Measurements from ENCODE around the gene INPP5F.

The INPP5F gene

DNA sequence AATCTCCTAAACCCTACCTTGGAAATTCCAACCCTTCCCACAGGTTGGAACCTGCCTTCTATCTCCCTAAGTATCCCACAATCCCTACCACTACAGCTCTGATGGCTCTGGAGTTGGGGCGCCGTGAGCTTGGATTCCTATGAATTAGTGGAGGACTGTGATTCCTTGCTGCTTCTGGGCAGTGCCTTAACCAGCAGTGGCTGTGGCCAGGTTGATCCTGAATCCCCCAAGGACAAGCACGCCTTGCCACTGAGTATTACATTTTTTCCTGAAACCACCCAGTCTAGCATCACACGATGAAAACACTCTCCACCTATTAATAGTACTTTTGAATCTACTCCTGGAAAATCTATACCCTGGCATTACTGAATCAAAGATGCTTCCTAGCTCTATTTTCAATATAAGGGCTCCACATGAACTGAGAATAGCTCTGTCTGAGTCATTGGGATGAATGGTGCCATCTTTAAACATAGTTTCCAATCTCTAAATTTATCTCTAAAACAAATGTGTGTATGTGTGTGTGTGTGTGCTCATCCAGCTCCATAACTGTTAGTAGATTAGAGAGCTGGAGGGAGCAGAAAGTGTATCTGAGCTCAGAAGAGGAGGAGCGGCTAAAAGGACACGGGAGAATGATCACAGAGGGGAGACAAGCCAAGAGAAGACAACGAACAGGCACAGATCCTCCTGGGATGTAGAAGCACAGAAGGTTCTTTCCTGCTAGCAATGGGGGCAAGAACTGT is 11.9 kb upstream of the INPP5F start:
- peaks cover 8% of the 10 kb centered on the region; the same call in 1 of the 2 replicates for H3K9me3 ChIP-seq (ENCODE audit: insufficient read depth, low read length)
- no peaks in the 10 kb centered on the region for H3K36me3 ChIP-seq (ENCODE audit: insufficient read depth, insufficient read length, low read length)
- H3K9ac ChIP-seq (ENCODE audit: insufficient read length, low read depth): no peak overlapping the region
- DNase-seq (ENCODE audit: low read depth, low spot score): no peak
- no peak for TF ChIP-seq SUZ12 (IDR thresholded peaks at IDR 0.05; ENCODE audit: extremely low read depth, insufficient read depth, insufficient read length)
- no peak overlapping the region for H3K4me3 ChIP-seq (ENCODE audit: insufficient read length, low read depth)
- no peaks in the 10 kb centered on the region for H3K4me1 ChIP-seq (ENCODE audit: insufficient read depth, insufficient read length)
- no peaks in the 10 kb centered on the region for H3K27me3 ChIP-seq (ENCODE audit: insufficient read depth, insufficient read length)

DNA sequence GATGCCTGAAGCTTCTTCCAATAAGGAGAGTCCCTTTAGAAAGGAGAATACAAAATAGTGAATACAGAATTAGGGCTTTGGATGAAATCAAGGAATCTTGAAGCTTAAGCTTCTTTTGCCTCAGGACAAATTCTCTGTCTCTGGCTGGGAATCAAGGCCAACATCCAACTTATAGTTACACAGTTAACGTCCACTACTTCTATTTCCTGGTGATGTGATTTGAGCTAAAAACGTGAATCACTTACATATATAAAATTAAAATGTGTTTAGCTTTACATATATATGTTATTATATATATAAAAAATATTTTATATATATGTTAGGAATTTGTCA is 11.4 kb upstream of the INPP5F start:
- Histone ChIP-seq H3K9me3 (ENCODE audit: insufficient read depth, low read length) (peaks cover 8% of the 10 kb centered on the region; the same call in 1 of the 2 replicates), H3K4me1 (ENCODE audit: insufficient read depth, insufficient read length) (no peaks in the 10 kb centered on the region), H3K9ac (ENCODE audit: insufficient read length, low read depth) (no peak overlapping the region), H3K4me3 (ENCODE audit: insufficient read length, low read depth) (no peak overlapping the region), H3K27me3 (ENCODE audit: insufficient read depth, insufficient read length) (no peaks in the 10 kb centered on the region), H3K36me3 (ENCODE audit: insufficient read depth, insufficient read length, low read length) (no peaks in the 10 kb centered on the region)
- no peak for DNase-seq (ENCODE audit: low read depth, low spot score)
- TF ChIP-seq ZNF274 (IDR thresholded peaks at IDR 0.05; ENCODE audit: low read depth, low read length) (no peak), SUZ12 (IDR thresholded peaks at IDR 0.05; ENCODE audit: extremely low read depth, insufficient read depth, insufficient read length) (no peak), YY1 (IDR thresholded peaks at IDR 0.05; ENCODE audit: insufficient read depth, insufficient read length) (no peak)

DNA sequence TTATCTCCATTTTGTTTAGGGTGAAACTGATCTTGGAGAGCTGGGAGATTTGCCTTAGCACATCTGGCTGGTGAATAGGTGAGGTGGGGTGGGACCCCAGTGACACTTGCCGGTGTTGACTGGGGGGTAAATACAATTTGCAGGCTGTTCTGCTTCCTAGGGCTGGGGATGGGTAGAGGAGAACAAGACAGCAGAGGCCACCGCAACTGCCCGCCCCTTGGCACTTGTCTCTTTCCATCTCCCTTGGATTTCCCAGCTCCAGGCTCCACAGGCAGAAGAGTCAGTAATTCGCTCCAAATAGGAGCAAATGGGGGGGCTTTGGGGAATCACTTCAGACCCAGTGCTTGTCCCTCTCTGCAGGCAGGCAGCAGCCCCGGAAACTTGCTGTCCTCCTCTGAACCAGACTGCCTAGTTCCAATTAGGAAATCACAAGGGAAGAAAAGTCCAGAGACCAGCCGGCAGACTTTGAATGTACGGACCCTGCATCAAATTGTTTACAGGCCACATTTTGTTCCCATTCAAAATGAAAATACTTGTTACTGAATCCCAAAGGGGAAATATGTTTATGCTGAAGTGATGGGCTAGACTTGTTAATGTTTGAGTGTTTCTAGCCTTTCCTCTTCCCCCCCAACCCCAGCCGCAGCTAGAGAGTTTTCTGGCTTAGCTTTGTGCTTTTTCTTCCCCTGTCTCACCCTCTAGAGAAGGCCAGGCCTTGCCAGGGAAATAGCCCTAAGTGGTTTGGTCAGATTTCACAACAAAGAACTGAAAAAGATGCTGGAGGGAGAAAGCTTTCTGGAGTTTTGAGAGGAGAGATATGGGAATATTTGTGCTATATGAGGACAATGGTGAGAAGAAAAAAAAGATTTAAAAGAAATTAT is 10.0 kb upstream of the INPP5F start:
- Histone ChIP-seq H3K9me3 (ENCODE audit: insufficient read depth, low read length) (peaks cover 13% of the 10 kb centered on the region), H3K27me3 (ENCODE audit: insufficient read depth, insufficient read length) (no peaks in the 10 kb centered on the region), H3K4me3 (ENCODE audit: insufficient read length, low read depth) (no peak overlapping the region), H3K36me3 (ENCODE audit: insufficient read depth, insufficient read length, low read length) (no peaks in the 10 kb centered on the region), H3K4me1 (ENCODE audit: insufficient read depth, insufficient read length) (no peaks in the 10 kb centered on the region), H3K9ac (ENCODE audit: insufficient read length, low read depth) (no peak overlapping the region)
- no peak for TF ChIP-seq YY1 (IDR thresholded peaks at IDR 0.05; ENCODE audit: insufficient read depth, insufficient read length)
- no peak for DNase-seq (ENCODE audit: low read depth, low spot score)

DNA sequence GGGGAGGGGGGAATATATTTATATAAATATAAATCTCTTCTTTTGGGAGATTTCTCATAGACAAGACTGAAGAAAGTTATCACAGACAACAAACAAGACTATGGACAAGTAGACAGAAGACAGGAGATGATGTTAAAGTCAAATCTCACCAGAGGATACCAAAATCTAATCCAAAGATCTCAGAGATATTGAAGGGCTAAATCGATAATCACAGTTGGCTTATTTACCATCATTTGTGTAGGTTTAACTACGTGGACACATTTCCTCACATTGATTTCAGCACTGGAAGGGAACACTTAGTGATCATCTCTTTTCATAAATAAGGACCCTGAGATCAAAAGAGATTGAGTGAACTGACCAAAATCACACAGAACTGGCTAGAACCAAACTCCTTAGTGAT is 2.7 kb upstream of the INPP5F start:
- Histone ChIP-seq H3K4me1 (ENCODE audit: insufficient read depth, insufficient read length) (peaks cover 3% of the 10 kb centered on the region), H3K9me3 (ENCODE audit: insufficient read depth, low read length) (peaks cover 11% of the 10 kb centered on the region), H3K9ac (ENCODE audit: insufficient read length, low read depth) (no peak overlapping the region), H3K27me3 (ENCODE audit: insufficient read depth, insufficient read length) (no peaks in the 10 kb centered on the region), H3K4me3 (ENCODE audit: insufficient read length, low read depth) (no peak overlapping the region), H3K36me3 (ENCODE audit: insufficient read depth, insufficient read length, low read length) (no peaks in the 10 kb centered on the region)
- no peak for TF ChIP-seq SUZ12 (IDR thresholded peaks at IDR 0.05; ENCODE audit: extremely low read depth, insufficient read depth, insufficient read length)
- no peak for TF ChIP-seq YY1 (IDR thresholded peaks at IDR 0.05; ENCODE audit: insufficient read depth, insufficient read length)
- no peak for TF ChIP-seq ZNF274 (IDR thresholded peaks at IDR 0.05; ENCODE audit: low read depth, low read length)
- no peak for DNase-seq (ENCODE audit: low read depth, low spot score)

DNA sequence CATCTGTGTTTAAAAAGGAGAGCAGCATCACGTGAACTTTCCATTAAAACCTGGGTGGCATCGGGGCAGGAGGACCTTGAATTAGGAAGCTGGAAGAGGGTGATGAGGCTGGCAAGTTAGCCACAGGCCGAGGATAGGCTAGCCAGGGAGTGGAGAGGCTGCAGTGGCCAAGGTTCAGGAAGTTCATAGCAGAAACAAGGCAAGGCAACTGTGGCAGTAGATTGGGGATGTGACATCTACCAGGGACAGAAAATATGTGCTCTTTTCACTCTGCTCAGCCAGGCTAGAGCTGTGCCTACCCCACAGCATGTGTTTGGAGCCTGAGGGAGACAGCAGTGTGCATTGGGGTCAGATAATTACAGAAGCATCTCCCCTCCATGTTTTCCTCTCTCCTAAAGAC is 2.2 kb upstream of the INPP5F start:
- H3K4me1 ChIP-seq (ENCODE audit: insufficient read depth, insufficient read length): peaks cover 3% of the 10 kb centered on the region
- H3K9ac ChIP-seq (ENCODE audit: insufficient read length, low read depth): no peak overlapping the region
- no peak overlapping the region for H3K4me3 ChIP-seq (ENCODE audit: insufficient read length, low read depth)
- H3K36me3 ChIP-seq (ENCODE audit: insufficient read depth, insufficient read length, low read length): no peaks in the 10 kb centered on the region
- no peak for TF ChIP-seq YY1 (IDR thresholded peaks at IDR 0.05; ENCODE audit: insufficient read depth, insufficient read length)
- no peak for TF ChIP-seq ZNF274 (IDR thresholded peaks at IDR 0.05; ENCODE audit: low read depth, low read length)
- no peak for DNase-seq (ENCODE audit: low read depth, low spot score)
- H3K9me3 ChIP-seq (ENCODE audit: insufficient read depth, low read length): peaks cover 11% of the 10 kb centered on the region
- H3K27me3 ChIP-seq (ENCODE audit: insufficient read depth, insufficient read length): no peaks in the 10 kb centered on the region

DNA sequence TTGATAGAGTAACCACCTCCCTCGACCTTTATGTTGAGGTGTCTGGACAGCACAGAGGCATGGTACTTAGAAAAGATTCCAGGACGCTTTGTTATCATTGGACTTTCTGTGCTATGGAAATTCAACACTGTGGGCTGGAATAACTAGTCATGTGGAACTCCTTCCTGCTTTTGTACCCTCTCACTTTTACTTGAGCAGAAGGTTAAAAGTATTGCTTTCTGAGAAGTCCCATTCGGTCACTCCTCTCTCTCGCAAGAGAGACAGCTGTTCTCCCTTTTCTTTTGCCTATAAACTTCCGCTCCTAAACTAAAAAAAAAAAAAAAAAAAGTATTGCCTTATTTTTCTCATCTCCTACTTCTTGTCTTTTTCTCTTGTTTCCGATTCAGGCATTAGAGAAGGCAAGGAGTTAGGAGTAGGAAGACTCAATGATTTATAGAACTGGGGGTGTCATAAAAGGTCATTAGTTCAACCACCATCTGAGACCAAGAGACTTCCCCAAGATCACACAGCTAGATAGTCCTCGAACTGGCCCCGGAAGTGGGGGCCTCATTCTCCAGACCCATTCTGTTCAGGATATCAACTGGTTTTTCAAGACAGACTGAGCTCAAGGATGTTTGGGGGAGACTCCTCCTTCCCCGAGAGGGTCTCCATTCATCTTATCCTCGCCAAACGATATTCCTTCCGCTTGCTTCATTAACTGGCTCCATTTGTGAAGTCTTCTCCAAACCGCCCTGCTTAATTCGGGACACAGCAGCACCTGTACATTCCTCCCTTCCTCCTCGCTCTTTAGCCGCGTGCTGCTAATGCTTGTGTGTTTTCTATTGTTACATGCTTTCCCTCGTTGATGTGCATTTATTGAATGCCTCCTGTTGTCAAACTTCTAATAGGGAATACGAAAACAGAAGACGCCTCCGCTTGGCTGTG is 995 bp upstream of the INPP5F start:
- no peak for TF ChIP-seq ZNF274 (IDR thresholded peaks at IDR 0.05; ENCODE audit: low read depth, low read length)
- TF ChIP-seq YY1 (IDR thresholded peaks at IDR 0.05; ENCODE audit: insufficient read depth, insufficient read length): no peak
- no peak for TF ChIP-seq SUZ12 (IDR thresholded peaks at IDR 0.05; ENCODE audit: extremely low read depth, insufficient read depth, insufficient read length)
- Histone ChIP-seq H3K36me3 (ENCODE audit: insufficient read depth, insufficient read length, low read length) (no peaks in the 10 kb centered on the region), H3K9ac (ENCODE audit: insufficient read length, low read depth) (peak overlapping the region; percentile 90), H3K4me1 (ENCODE audit: insufficient read depth, insufficient read length) (peaks cover 3% of the 10 kb centered on the region), H3K27me3 (ENCODE audit: insufficient read depth, insufficient read length) (no peaks in the 10 kb centered on the region), H3K4me3 (ENCODE audit: insufficient read length, low read depth) (peak overlapping the region; percentile 76), H3K9me3 (ENCODE audit: insufficient read depth, low read length) (peaks cover 11% of the 10 kb centered on the region)
- DNase-seq (ENCODE audit: low read depth, low spot score): no peak

DNA sequence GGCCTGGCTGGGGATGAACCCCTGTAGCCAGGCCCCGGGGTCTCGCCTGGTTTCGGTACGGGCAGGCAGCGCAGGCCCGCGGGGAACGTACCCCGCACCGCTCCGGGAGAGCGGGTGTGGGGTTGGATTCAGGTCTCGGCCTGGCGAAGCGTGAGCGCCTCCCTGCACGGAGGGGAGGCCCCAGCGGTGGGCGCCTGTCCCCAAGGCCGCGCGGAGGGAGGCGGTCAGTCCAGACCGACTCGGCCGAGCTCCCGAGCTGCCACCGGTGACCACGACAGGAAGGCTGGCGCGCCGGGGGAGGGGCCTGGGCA is 378 bp upstream of the INPP5F start:
- Histone ChIP-seq H3K4me1 (ENCODE audit: insufficient read depth, insufficient read length) (peaks cover 3% of the 10 kb centered on the region), H3K9ac (ENCODE audit: insufficient read length, low read depth) (peak overlapping the region; percentile 90), H3K27me3 (ENCODE audit: insufficient read depth, insufficient read length) (no peaks in the 10 kb centered on the region), H3K9me3 (ENCODE audit: insufficient read depth, low read length) (peaks cover 5% of the 10 kb centered on the region), H3K4me3 (ENCODE audit: insufficient read length, low read depth) (peak overlapping the region; percentile 76), H3K36me3 (ENCODE audit: insufficient read depth, insufficient read length, low read length) (peaks cover 1% of the 10 kb centered on the region)
- no peak for DNase-seq (ENCODE audit: low read depth, low spot score)
- TF ChIP-seq YY1 (IDR thresholded peaks at IDR 0.05; ENCODE audit: insufficient read depth, insufficient read length) (no peak), SUZ12 (IDR thresholded peaks at IDR 0.05; ENCODE audit: extremely low read depth, insufficient read depth, insufficient read length) (no peak), ZNF274 (IDR thresholded peaks at IDR 0.05; ENCODE audit: low read depth, low read length) (no peak)

Measured in NT2/D1 (cell line).